DOHH2 (cell line): ENCODE data around the gene NKAIN2.

Experiments used
- EZH2phosphoT487 ChIP-seq: fragments of 200-600 bp; sonication (generic); IDR thresholded peaks from 2 replicates; pipeline ENCODE4 v1.6.1; 2017; ENCODE audit warnings: borderline replicate concordance, mild to moderate bottlenecking, antibody characterized with exemption, low read length, moderate library complexity, mixed read lengths
- TF ChIP-seq, protein P1 (sequence below): fragments of 200-600 bp; sonication (generic); IDR thresholded peaks from one replicate; pipeline ENCODE4 v1.5.1; 2014; ENCODE audit warnings: antibody characterized with exemption, mild to moderate bottlenecking, low read depth, low read length; ENCODE audit not compliant: poor library complexity, severe bottlenecking

DNA sequence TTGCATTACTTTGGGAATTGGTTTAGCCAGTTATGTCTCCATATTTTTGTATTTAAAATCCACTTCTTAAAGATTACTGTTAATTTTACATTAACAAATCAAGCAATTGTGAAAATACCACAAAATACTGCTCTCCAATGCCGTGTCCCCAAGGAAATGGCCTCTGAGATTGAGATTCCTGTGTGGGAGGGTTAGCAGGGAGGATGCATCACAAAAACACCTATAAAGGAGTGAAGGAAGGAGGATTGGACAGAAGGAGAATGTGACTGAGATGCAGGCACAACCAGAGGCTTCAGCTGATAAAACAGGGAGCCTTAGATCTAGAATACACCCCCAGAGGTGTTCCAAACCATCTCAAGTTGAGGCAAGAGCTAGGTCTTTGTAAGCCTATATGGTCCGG, 34.2 kb upstream of the NKAIN2 start:
- TF ChIP-seq, protein P1, sequence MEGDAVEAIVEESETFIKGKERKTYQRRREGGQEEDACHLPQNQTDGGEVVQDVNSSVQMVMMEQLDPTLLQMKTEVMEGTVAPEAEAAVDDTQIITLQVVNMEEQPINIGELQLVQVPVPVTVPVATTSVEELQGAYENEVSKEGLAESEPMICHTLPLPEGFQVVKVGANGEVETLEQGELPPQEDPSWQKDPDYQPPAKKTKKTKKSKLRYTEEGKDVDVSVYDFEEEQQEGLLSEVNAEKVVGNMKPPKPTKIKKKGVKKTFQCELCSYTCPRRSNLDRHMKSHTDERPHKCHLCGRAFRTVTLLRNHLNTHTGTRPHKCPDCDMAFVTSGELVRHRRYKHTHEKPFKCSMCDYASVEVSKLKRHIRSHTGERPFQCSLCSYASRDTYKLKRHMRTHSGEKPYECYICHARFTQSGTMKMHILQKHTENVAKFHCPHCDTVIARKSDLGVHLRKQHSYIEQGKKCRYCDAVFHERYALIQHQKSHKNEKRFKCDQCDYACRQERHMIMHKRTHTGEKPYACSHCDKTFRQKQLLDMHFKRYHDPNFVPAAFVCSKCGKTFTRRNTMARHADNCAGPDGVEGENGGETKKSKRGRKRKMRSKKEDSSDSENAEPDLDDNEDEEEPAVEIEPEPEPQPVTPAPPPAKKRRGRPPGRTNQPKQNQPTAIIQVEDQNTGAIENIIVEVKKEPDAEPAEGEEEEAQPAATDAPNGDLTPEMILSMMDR: no peak
- no peak for TF ChIP-seq EZH2phosphoT487
